ENCODE measurements around the gene DAGLA. TPM values are rescaled to one million over a fixed set of nuclear protein-coding genes. Genes with fewer than 3 reads are reported as not detected.

DAGLA gene
- total and polyA plus RNA-seq, 2 donors (not counting 3 experiments of a cell fraction or from before 2014, with no cell fraction given), result 2.5 to 4.7 TPM

- no peak for TF ChIP-seq EZH2 (IDR thresholded peaks at IDR 0.05; ENCODE audit: borderline replicate concordance, low read depth, low read length, severe bottlenecking)
- no peak for DNase-seq (ENCODE audit: low read depth, low spot score)
- Histone ChIP-seq H3K4me1 (ENCODE audit: control insufficient read depth, extremely low read depth, insufficient read depth, low read length) (no peaks in the 10 kb centered on the region), H3K9ac (replicated peaks; ENCODE audit: extremely low read depth, insufficient read depth, low read length) (no peak overlapping the region), H3K79me2 (ENCODE audit: control insufficient read depth, insufficient read depth, low read length) (no peaks in the 10 kb centered on the region), H3K9me1 (replicated peaks; ENCODE audit: control insufficient read depth, extremely low read depth, insufficient read depth, low read length) (no peaks in the 10 kb centered on the region), H3K4me2 (ENCODE audit: insufficient read depth, low read length) (no peak overlapping the region), H3K27me3 (ENCODE audit: control insufficient read depth in 2 of 2, insufficient read depth in 2 of 2, low read length in 2 of 2) (no peaks in the 10 kb centered on the region), H4K20me1 (replicated peaks; ENCODE audit: control insufficient read depth, extremely low read depth, insufficient read depth, low read length) (no peaks in the 10 kb centered on the region), H3K36me3 (ENCODE audit: control insufficient read depth in 2 of 2, extremely low read depth in 1 of 2, insufficient read depth in 2 of 2, low read length in 2 of 2) (peaks cover 0 to 18% of the 10 kb centered on the region in 2 experiments), H3K9me3 (replicated peaks; ENCODE audit: control insufficient read depth, insufficient read depth, low read length) (no peaks in the 10 kb centered on the region), H3K27ac (ENCODE audit: insufficient read depth, low read depth, low read length) (no peak overlapping the region), H2AFZ (ENCODE audit: low read depth, low read length) (no peak overlapping the region), H3K4me3 (replicated peaks in 1 of 3; ENCODE audit: insufficient read depth in 1 of 3, low read depth in 1 of 3, low read length in 3 of 3) (no peak overlapping the region)
- POLR2A ChIA-PET, result no interaction called here
- intact Hi-C loops (cut with micrococcal nuclease), result no loop called here
- dilution Hi-C loops (cut with MboI; ENCODE audit: extremely low pct_ligation_motif_present, low sequenced_read_pairs), result no loop called here
- no peak for FAIRE-seq
- BruUV-seq (replicated peaks), result no TSS peak
- CTCF ChIA-PET, result interaction anchor here (1.7 to 2.3 kb wide), 2 partner anchors 16 to 34 kb away, joined by 7 to 13 read pairs; no protein-coding TSS in a partner anchor
Observed at GRCh38 chr11:61781585-61781984, 101.4 kb downstream of the DAGLA start.

GRCh38 chr11:61782299-61782698, 102.1 kb downstream of the DAGLA start:
- dilution Hi-C loops (cut with MboI; ENCODE audit: extremely low pct_ligation_motif_present, low sequenced_read_pairs), result no loop called here
- peaks cover 0 to 25% of the 10 kb centered on the region in 2 experiments for H3K36me3 ChIP-seq (ENCODE audit: control insufficient read depth in 2 of 2, extremely low read depth in 1 of 2, insufficient read depth in 2 of 2, low read length in 2 of 2)

More at GRCh38 chr11:61782299-61782698, 102.1 kb downstream of the DAGLA start:
- Histone ChIP-seq H3K4me3 (replicated peaks in 1 of 3; ENCODE audit: insufficient read depth in 1 of 3, low read depth in 1 of 3, low read length in 3 of 3) (no peak overlapping the region), H3K4me2 (ENCODE audit: insufficient read depth, low read length) (no peak overlapping the region), H3K79me2 (ENCODE audit: control insufficient read depth, insufficient read depth, low read length) (no peaks in the 10 kb centered on the region), H3K27me3 (ENCODE audit: control insufficient read depth in 2 of 2, insufficient read depth in 2 of 2, low read length in 2 of 2) (no peaks in the 10 kb centered on the region), H3K9me3 (replicated peaks; ENCODE audit: control insufficient read depth, insufficient read depth, low read length) (no peaks in the 10 kb centered on the region), H4K20me1 (replicated peaks; ENCODE audit: control insufficient read depth, extremely low read depth, insufficient read depth, low read length) (no peaks in the 10 kb centered on the region), H2AFZ (ENCODE audit: low read depth, low read length) (no peak overlapping the region), H3K4me1 (ENCODE audit: control insufficient read depth, extremely low read depth, insufficient read depth, low read length) (no peaks in the 10 kb centered on the region), H3K27ac (ENCODE audit: insufficient read depth, low read depth, low read length) (no peak overlapping the region), H3K9ac (replicated peaks; ENCODE audit: extremely low read depth, insufficient read depth, low read length) (no peak overlapping the region), H3K9me1 (replicated peaks; ENCODE audit: control insufficient read depth, extremely low read depth, insufficient read depth, low read length) (no peaks in the 10 kb centered on the region)
- FAIRE-seq (no peak), DNase-seq (ENCODE audit: low read depth, low spot score) (no peak)
- no TSS peak for BruUV-seq (replicated peaks)
- no peak for TF ChIP-seq POLR2A (IDR thresholded peaks at IDR 0.05; ENCODE audit: low read depth, low read length)
- TF ChIP-seq CTCF (IDR thresholded peaks at IDR 0.05; ENCODE audit: extremely low read depth in 1 of 2, insufficient read depth in 1 of 2, low read depth in 1 of 2, low read length in 2 of 2), result no peak
- TF ChIP-seq MAX (IDR thresholded peaks at IDR 0.05; ENCODE audit: insufficient read depth, insufficient read length), result no peak
- intact Hi-C loops (cut with micrococcal nuclease), result no loop called here
- POLR2A ChIA-PET, result no interaction called here
- CTCF ChIA-PET, result interaction anchor here (1.2 to 1.5 kb wide), 2 partner anchors 10 to 15 kb away, joined by 3 to 5 read pairs; no protein-coding TSS in a partner anchor

Measured in endothelial cell of umbilical vein (primary cell).